HFFc6 (cell line): ENCODE results near the gene ZNF722. TPM values are rescaled to one million over a fixed set of nuclear protein-coding genes. Genes with fewer than 3 reads are reported as not detected.

Experiments
- DNase-seq: peaks from one replicate; pipeline ENCODE4 v3.0.0-alpha.2; 2018
- H3K27ac Mint-ChIP-seq: 2 replicates; pipeline ENCODE4 v1.8.0; 2020; ENCODE audit warnings: mild to moderate bottlenecking, mixed read lengths
- H3K27me3 Mint-ChIP-seq: 2 replicates; pipeline ENCODE4 v1.8.0; 2021; ENCODE audit warnings: mild to moderate bottlenecking, moderate library complexity, mixed read lengths; ENCODE audit not compliant: insufficient read depth
- H3K36me3 Mint-ChIP-seq: 2 replicates; pipeline ENCODE4 v1.8.0; 2021; ENCODE audit warnings: low read depth, mixed read lengths
- H3K4me1 Mint-ChIP-seq: 2 replicates; pipeline ENCODE4 v1.8.0; 2020; ENCODE audit warnings: low read depth, mixed read lengths
- H3K4me3 Mint-ChIP-seq: 2 replicates; pipeline ENCODE4 v1.8.0; 2020; ENCODE audit warnings: mild to moderate bottlenecking, moderate library complexity, mixed read lengths
- H3K9me3 Mint-ChIP-seq: 2 replicates; pipeline ENCODE4 v1.8.0; 2020; ENCODE audit warnings: mild to moderate bottlenecking, mixed read lengths
- total RNA-seq, 6 experiments: library from RNA; stranded (reverse); fragmentation: NEBNext Ultra II Directional; extraction: Animal tissue kit (Norgen Biotek cat#: 25700); gene quantifications; 2 replicates in 1 of 6; 3 replicates in 5 of 6; pipeline ENCODE4 v1.2.3, GENCODE V29; 2021
- TF ChIP-seq, protein P1 (sequence below): fragments of 200-600 bp; sonication (generic); IDR thresholded peaks from 2 replicates; pipeline ENCODE4 v1.5.0; 2021; ENCODE audit warnings: antibody characterized with exemption, mild to moderate bottlenecking

ZNF722 gene
- total RNA-seq, 6 experiments from 2014 or later: not detected

DNA sequence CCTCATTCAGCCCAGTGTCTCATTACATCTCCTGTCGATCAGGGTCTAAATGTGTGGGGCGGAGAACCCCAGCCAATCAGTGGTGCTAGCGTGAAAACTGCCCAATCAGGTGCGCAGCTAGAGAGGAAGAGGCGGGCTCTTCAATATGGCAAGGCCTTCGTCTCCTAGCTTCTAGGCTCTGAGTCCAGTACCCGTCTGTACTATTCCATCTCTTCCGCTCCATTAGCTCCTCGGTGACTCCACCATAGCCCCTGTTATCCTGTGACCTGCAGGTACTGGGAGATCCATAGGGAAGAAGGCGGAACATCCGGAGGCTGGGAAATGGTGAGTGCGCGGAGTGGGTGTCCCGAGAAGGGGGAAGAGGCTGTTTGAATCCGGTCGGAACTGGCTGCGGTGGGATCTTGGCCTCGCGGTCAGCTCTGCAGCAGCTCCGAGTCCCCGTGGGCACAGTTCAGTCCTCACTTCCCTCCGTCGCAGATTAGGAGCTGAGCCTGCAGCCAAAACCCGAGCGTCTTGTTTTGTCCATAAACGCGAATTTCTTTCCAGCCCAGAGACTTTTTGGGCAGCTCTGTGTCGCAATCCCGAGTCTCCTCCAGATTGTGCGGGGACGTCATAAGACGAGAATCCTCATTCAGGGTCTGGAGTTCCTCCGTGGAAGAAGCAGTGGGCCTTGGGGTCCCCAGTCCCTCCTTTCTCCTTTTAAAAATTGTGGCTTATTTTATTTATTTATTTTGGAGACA lies 46.8 kb downstream of the ZNF722 start, which contains the start of gene ZNF727:
ZNF727 (plus strand) TSS at position 134 of the 740 bp plus-strand sequence; CDS start at position 322, 188 bp downstream.
- H3K9me3 Mint-ChIP-seq: peaks cover 67% of the 10 kb centered on the region
- TF ChIP-seq, protein P1, sequence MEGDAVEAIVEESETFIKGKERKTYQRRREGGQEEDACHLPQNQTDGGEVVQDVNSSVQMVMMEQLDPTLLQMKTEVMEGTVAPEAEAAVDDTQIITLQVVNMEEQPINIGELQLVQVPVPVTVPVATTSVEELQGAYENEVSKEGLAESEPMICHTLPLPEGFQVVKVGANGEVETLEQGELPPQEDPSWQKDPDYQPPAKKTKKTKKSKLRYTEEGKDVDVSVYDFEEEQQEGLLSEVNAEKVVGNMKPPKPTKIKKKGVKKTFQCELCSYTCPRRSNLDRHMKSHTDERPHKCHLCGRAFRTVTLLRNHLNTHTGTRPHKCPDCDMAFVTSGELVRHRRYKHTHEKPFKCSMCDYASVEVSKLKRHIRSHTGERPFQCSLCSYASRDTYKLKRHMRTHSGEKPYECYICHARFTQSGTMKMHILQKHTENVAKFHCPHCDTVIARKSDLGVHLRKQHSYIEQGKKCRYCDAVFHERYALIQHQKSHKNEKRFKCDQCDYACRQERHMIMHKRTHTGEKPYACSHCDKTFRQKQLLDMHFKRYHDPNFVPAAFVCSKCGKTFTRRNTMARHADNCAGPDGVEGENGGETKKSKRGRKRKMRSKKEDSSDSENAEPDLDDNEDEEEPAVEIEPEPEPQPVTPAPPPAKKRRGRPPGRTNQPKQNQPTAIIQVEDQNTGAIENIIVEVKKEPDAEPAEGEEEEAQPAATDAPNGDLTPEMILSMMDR: no peak
- H3K36me3 Mint-ChIP-seq: peaks cover 10% of the 10 kb centered on the region; the same call in 1 of the 2 replicates
- no peaks in the 10 kb centered on the region for H3K27me3 Mint-ChIP-seq
- DNase-seq: no peak
- no peak within 1 kb of the TSS for H3K27ac Mint-ChIP-seq
- H3K4me1 Mint-ChIP-seq: no peaks in the 10 kb centered on the region
- no peak within 1 kb of the TSS for H3K4me3 Mint-ChIP-seq

DNA sequence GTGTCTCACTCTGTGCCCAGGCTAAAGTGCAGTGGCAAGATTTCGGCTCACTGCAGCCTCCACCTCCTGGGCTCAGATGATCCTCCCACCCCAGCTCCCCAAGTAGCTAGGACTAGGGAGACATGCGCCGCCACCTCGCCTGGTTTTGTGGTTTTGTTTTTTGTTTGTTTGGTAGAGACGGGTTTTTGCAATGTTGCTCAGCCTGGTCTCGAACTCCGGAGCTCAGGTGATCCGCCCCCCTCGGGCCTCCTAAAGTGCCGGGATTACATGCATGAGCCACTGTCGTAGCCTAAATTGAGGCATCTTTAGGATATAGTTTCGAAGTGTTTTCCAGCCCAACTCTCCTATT lies 47.4 kb downstream of the ZNF722 start:
- Mint-ChIP-seq H3K4me1 (no peaks in the 10 kb centered on the region), H3K9me3 (peaks cover 65% of the 10 kb centered on the region), H3K36me3 (peaks cover 10% of the 10 kb centered on the region; the same call in 1 of the 2 replicates), H3K4me3 (no peak overlapping the region), H3K27ac (no peak overlapping the region), H3K27me3 (no peaks in the 10 kb centered on the region)
- no peak for DNase-seq
- TF ChIP-seq, protein P1: no peak

Other genes starting within 250 kb of the ZNF722 start
- under 1 TPM in 2 of 6 experiments, not detected in 4; 0.14 TPM for gene ZNF727, start 46.6 kb downstream of the ZNF722 start, total RNA-seq
- not detected for gene ZNF735, start 208.4 kb downstream of the ZNF722 start, total RNA-seq
- gene ZNF679, start 229.6 kb downstream of the ZNF722 start, total RNA-seq: not detected